Hepatocyte (in vitro differentiated cells): Measurements from ENCODE around the gene PCBP3. TPM values are rescaled to one million over a fixed set of nuclear protein-coding genes. Genes with fewer than 3 reads are reported as not detected.

Source experiments
- DNase-seq: peaks from one replicate; pipeline ENCODE4 v3.0.0-alpha.2; 2016; ENCODE audit warnings: low spot score
- H2AFZ ChIP-seq: fragments of 200-600 bp; sonication (generic); 2 replicates; pipeline ENCODE4 v1.6.0; 2016; ENCODE audit warnings: antibody characterized with exemption, mild to moderate bottlenecking
- H3K27ac ChIP-seq: fragments of 200-600 bp; sonication (generic); 2 replicates; pipeline ENCODE4 v1.5.1; 2016; ENCODE audit warnings: mild to moderate bottlenecking
- H3K27me3 ChIP-seq: fragments of 200-600 bp; sonication (generic); 2 replicates; pipeline ENCODE4 v1.6.1; 2016
- H3K36me3 ChIP-seq: fragments of 200-600 bp; sonication (generic); replicated peaks from 2 replicates; pipeline ENCODE4 v1.5.1; 2016; ENCODE audit warnings: low read depth; ENCODE audit not compliant: insufficient read depth
- H3K4me1 ChIP-seq: fragments of 200-600 bp; sonication (generic); 2 replicates; pipeline ENCODE4 v1.5.1; 2016; ENCODE audit warnings: mild to moderate bottlenecking, moderate library complexity; ENCODE audit not compliant: insufficient read depth
- H3K4me2 ChIP-seq: fragments of 200-600 bp; sonication (generic); 2 replicates; pipeline ENCODE4 v1.6.0; 2016
- H3K4me3 ChIP-seq: fragments of 200-600 bp; sonication (generic); 2 replicates; pipeline ENCODE4 v1.5.1; 2016; ENCODE audit warnings: mild to moderate bottlenecking
- H3K79me2 ChIP-seq: fragments of 200-600 bp; sonication (generic); 2 replicates; pipeline ENCODE4 v1.6.0; 2017; ENCODE audit warnings: mild to moderate bottlenecking
- H3K9me2 ChIP-seq: fragments of 200-600 bp; sonication (generic); replicated peaks from 2 replicates; pipeline ENCODE4 v1.6.0; 2017; ENCODE audit warnings: mild to moderate bottlenecking; ENCODE audit not compliant: insufficient read depth
- H3K9me3 ChIP-seq: fragments of 200-600 bp; sonication (generic); 2 replicates; pipeline ENCODE4 v1.5.1; 2016; ENCODE audit warnings: low read depth, mild to moderate bottlenecking
- H4K20me1 ChIP-seq: fragments of 200-600 bp; sonication (generic); 2 replicates; pipeline ENCODE4 v1.6.0; 2016; ENCODE audit warnings: mild to moderate bottlenecking; ENCODE audit not compliant: insufficient read depth, poor library complexity, severe bottlenecking
- EZH2 ChIP-seq: fragments of 200-600 bp; sonication (generic); IDR thresholded peaks from 2 replicates; pipeline ENCODE4 v1.6.1; 2016; ENCODE audit warnings: antibody characterized with exemption, mild to moderate bottlenecking, borderline replicate concordance
- EZH2phosphoT487 ChIP-seq: fragments of 200-600 bp; sonication (generic); IDR thresholded peaks from one replicate; pipeline ENCODE4 v1.6.1; 2018; ENCODE audit warnings: antibody characterized with exemption, mild to moderate bottlenecking, low read depth, moderate library complexity; ENCODE audit not compliant: unreplicated experiment, severe bottlenecking
- WGBS: methylation state at CpG from one replicate; pipeline ENCODE4 v1.1.6; 2016; ENCODE audit warnings: low lambda C conversion rate; ENCODE audit errors: missing lambda C conversion rate; 5-methylcytosine and 5-hydroxymethylcytosine counted together
- polyA plus RNA-seq: library from polyadenylated mRNA; unstranded; fragments of >200 nt; fragmentation: Nextera tagmentation; extraction: Ambion mirVana; gene quantifications from 2 replicates; pipeline ENCODE4 v1.2.1, GENCODE V29; 2016
- total RNA-seq: library from RNA; depleted of rRNA; stranded (reverse); fragments of >200 nt; gene quantifications from 2 replicates; pipeline ENCODE4 v1.2.3, GENCODE V29; 2014
- TF ChIP-seq, protein P1 (sequence below): fragments of 200-600 bp; sonication (generic); IDR thresholded peaks from 2 replicates; pipeline ENCODE4 v1.5.1; 2016; ENCODE audit warnings: antibody characterized with exemption, mild to moderate bottlenecking; ENCODE audit not compliant: poor library complexity

PCBP3 gene
- total and polyA plus RNA-seq, 2 experiments from 2014 or later, result 3.1 to 8.8 TPM

- no peaks in the 10 kb centered on the region for H3K9me3 ChIP-seq
- H3K27me3 ChIP-seq, result no peaks in the 10 kb centered on the region
- H3K4me3 ChIP-seq, result no peak overlapping the region
- peaks cover 7% of the 10 kb centered on the region for H3K4me1 ChIP-seq
- no peak overlapping the region for H3K27ac ChIP-seq
- TF ChIP-seq EZH2phosphoT487, result no peak
- TF ChIP-seq, protein P1, sequence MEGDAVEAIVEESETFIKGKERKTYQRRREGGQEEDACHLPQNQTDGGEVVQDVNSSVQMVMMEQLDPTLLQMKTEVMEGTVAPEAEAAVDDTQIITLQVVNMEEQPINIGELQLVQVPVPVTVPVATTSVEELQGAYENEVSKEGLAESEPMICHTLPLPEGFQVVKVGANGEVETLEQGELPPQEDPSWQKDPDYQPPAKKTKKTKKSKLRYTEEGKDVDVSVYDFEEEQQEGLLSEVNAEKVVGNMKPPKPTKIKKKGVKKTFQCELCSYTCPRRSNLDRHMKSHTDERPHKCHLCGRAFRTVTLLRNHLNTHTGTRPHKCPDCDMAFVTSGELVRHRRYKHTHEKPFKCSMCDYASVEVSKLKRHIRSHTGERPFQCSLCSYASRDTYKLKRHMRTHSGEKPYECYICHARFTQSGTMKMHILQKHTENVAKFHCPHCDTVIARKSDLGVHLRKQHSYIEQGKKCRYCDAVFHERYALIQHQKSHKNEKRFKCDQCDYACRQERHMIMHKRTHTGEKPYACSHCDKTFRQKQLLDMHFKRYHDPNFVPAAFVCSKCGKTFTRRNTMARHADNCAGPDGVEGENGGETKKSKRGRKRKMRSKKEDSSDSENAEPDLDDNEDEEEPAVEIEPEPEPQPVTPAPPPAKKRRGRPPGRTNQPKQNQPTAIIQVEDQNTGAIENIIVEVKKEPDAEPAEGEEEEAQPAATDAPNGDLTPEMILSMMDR, result no peak
- TF ChIP-seq EZH2, result no peak
- H2AFZ ChIP-seq, result no peak overlapping the region
- no peak overlapping the region for H3K4me2 ChIP-seq
- H3K9me2 ChIP-seq, result no peaks in the 10 kb centered on the region
- no peak for DNase-seq
- H4K20me1 ChIP-seq, result no peaks in the 10 kb centered on the region
- H3K36me3 ChIP-seq, result no peaks in the 10 kb centered on the region
- H3K79me2 ChIP-seq, result no peaks in the 10 kb centered on the region
- 83% methylated on average over 16 of the region's 16 CpGs for WGBS
These were observed 177.9 kb downstream of the PCBP3 start for GRCh38 chr21:45821315-45821962.

GRCh38 chr21:45821998-45822397, 178.5 kb downstream of the PCBP3 start:
- no peaks in the 10 kb centered on the region for H3K9me3 ChIP-seq
- no peaks in the 10 kb centered on the region for H3K27me3 ChIP-seq
- H3K79me2 ChIP-seq, result no peaks in the 10 kb centered on the region
- DNase-seq, result no peak
- H3K4me2 ChIP-seq, result no peak overlapping the region
- H3K36me3 ChIP-seq, result no peaks in the 10 kb centered on the region
- 85% methylated on average over 9 of the region's 9 CpGs for WGBS
- TF ChIP-seq, protein P1, result no peak
- TF ChIP-seq EZH2phosphoT487 (no peak), EZH2 (no peak)
- no peak overlapping the region for H3K27ac ChIP-seq
- H3K9me2 ChIP-seq, result no peaks in the 10 kb centered on the region
- H4K20me1 ChIP-seq, result no peaks in the 10 kb centered on the region
- peaks cover 7% of the 10 kb centered on the region for H3K4me1 ChIP-seq
- H3K4me3 ChIP-seq, result no peak overlapping the region
- no peak overlapping the region for H2AFZ ChIP-seq

- Histone ChIP-seq H3K4me1 (peaks cover 7% of the 10 kb centered on the region), H4K20me1 (no peaks in the 10 kb centered on the region), H3K9me2 (no peaks in the 10 kb centered on the region), H2AFZ (no peak overlapping the region), H3K36me3 (no peaks in the 10 kb centered on the region), H3K4me3 (no peak overlapping the region), H3K27me3 (no peaks in the 10 kb centered on the region), H3K9me3 (no peaks in the 10 kb centered on the region), H3K4me2 (no peak overlapping the region), H3K27ac (no peak overlapping the region), H3K79me2 (no peaks in the 10 kb centered on the region)
- no peak for DNase-seq
- TF ChIP-seq, protein P1, result no peak
- TF ChIP-seq EZH2phosphoT487 (no peak), EZH2 (no peak)
- WGBS, result 81% methylated on average over 9 of the region's 9 CpGs
These were observed 179.0 kb downstream of the PCBP3 start for GRCh38 chr21:45822429-45823099.
